PFSK-1 (cell line): Measurements from ENCODE around the gene LILRB2.

Experiments used
- FOXP2 ChIP-seq: optimal IDR thresholded peaks from 2 replicates; pipeline ENCODE3; 2011; ENCODE audit warnings: borderline replicate concordance, control low read depth, inconsistent platforms; ENCODE audit not compliant: insufficient read depth; ENCODE audit errors: extremely low read length, extremely low read depth
- POLR2AphosphoS5 ChIP-seq: IDR thresholded peaks from 2 replicates; pipeline ENCODE4 v1.6.1; 2012; ENCODE audit warnings: low read depth, mild to moderate bottlenecking, control low read depth, low read length, moderate library complexity
- REST ChIP-seq, 2 experiments: IDR thresholded peaks; 2 replicates each; pipeline versions ENCODE4 v1.6.1 to v1.8.0; 2011 to 2012; ENCODE audit warnings: low read depth in 2 of 2, low read length in 2 of 2, control low read depth in 1 of 2, inconsistent platforms in 1 of 2, mild to moderate bottlenecking in 1 of 2, moderate library complexity in 1 of 2; ENCODE audit not compliant: insufficient read depth in 1 of 2
- SIN3A ChIP-seq: IDR thresholded peaks from 2 replicates; pipeline ENCODE4 v1.6.1; 2012; ENCODE audit warnings: mild to moderate bottlenecking, low read length, moderate library complexity, borderline replicate concordance; ENCODE audit not compliant: insufficient read depth
- TAF1 ChIP-seq: IDR thresholded peaks from 2 replicates; pipeline ENCODE4 v1.6.1; 2012; ENCODE audit warnings: low read length, control low read depth, borderline replicate concordance; ENCODE audit not compliant: insufficient read depth

Gene LILRB2

GRCh38 chr19:54255105-54255775, 25.7 kb downstream of the LILRB2 start:
- TF ChIP-seq REST (IDR thresholded peaks at IDR 0.05; ENCODE audit: insufficient read depth in 1 of 2, low read depth in 2 of 2, low read length in 2 of 2): no peak
- TF ChIP-seq SIN3A: no peak
- no peak for TF ChIP-seq POLR2AphosphoS5
- no peak for TF ChIP-seq TAF1
- TF ChIP-seq FOXP2: no peak

DNA sequence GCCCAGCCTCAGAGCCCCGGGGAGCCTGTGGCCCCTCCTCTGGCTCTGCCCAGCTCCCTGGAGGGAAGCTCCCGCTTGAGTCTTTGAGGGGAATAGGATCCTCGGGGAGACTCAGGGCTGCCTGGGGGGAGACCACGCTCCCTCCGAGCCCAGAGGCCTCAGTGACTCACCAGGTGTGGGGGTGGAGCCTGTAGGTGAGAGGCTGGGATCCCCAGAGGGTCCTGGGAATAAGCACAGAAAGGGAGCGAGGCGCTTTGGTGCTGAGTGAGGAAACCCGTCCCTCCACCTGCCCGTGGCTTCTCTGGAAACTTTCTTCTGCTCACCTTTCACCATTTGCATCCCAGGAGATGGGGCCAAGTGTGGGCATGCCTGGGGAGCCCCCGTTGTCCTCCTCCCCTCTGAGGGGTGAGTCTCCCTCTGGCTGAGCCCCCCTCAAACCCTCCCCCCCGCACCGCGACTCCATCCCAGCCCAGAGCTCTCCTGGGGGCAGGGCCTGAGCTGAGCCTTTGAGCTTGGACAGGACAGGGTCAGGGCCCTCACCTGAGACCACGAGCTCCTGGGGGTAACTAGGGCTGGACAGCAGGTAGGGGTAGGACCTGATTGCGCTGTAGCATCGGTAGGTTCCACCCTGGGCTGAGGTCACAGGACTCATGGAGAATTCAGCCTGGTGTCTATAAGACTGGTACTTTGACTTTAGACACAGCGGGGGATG, 26.6 kb downstream of the LILRB2 start:
- TF ChIP-seq POLR2AphosphoS5 (no peak), SIN3A (no peak), REST (IDR thresholded peaks at IDR 0.05; ENCODE audit: insufficient read depth in 1 of 2, low read depth in 2 of 2, low read length in 2 of 2) (no peak), TAF1 (no peak), FOXP2 (no peak)

- TF ChIP-seq FOXP2 (no peak), TAF1 (no peak), SIN3A (no peak), REST (IDR thresholded peaks at IDR 0.05; ENCODE audit: insufficient read depth in 1 of 2, low read depth in 2 of 2, low read length in 2 of 2) (no peak), POLR2AphosphoS5 (no peak)
Measured at GRCh38 chr19:54253331-54254194, 27.3 kb downstream of the LILRB2 start.

- TF ChIP-seq SIN3A (no peak), FOXP2 (no peak), REST (IDR thresholded peaks at IDR 0.05; ENCODE audit: insufficient read depth in 1 of 2, low read depth in 2 of 2, low read length in 2 of 2) (no peak), POLR2AphosphoS5 (no peak), TAF1 (no peak)
Measured at GRCh38 chr19:54252845-54253244, 28.1 kb downstream of the LILRB2 start.
